BE2C (cell line): Measurements from ENCODE around the gene IGFBP5. TPM values are rescaled to one million over a fixed set of nuclear protein-coding genes. Genes with fewer than 3 reads are reported as not detected.

Experiments used
- DNase-seq: peaks from one replicate; pipeline ENCODE4 v3.0.0-alpha.2; 2020
- H3K27me3 ChIP-seq: fragments of 250-450 bp; sonication (Bioruptor Pico); 2 replicates; pipeline ENCODE4 v1.5.1; 2020; ENCODE audit warnings: mild to moderate bottlenecking
- H3K36me3 ChIP-seq: fragments of 250-450 bp; sonication (Bioruptor Pico); 2 replicates; pipeline ENCODE4 v1.5.1; 2020; ENCODE audit warnings: mild to moderate bottlenecking
- H3K4me1 ChIP-seq: fragments of 250-450 bp; sonication (Bioruptor Pico); 2 replicates; pipeline ENCODE4 v1.5.1; 2020
- H3K4me3 ChIP-seq: 2 replicates; pipeline ENCODE4 v1.5.1; 2011; ENCODE audit warnings: low read depth, low read length
- H3K9me3 ChIP-seq: fragments of 250-450 bp; sonication (Bioruptor Pico); 2 replicates; pipeline ENCODE4 v1.5.1; 2020
- CTCF ChIP-seq: IDR thresholded peaks from 2 replicates; pipeline ENCODE4 v1.5.1; 2012; ENCODE audit warnings: mild to moderate bottlenecking, low read depth, low read length
- polyA plus RNA-seq: library from polyadenylated mRNA; unstranded; fragments of >200 nt; gene quantifications from one replicate; pipeline ENCODE4 v1.2.1, GENCODE V29; 2012; ENCODE audit warnings: low read depth, missing spikeins; ENCODE audit not compliant: insufficient read length, insufficient read depth

Gene IGFBP5
- 34.8 TPM for polyA plus RNA-seq

- DNase-seq = peak; percentile 86
- TF ChIP-seq CTCF = peak; percentile 16; the same call in 1 of the 2 replicates
- Histone ChIP-seq H3K4me1 (peaks cover 47% of the 10 kb centered on the region), H3K9me3 (no peaks in the 10 kb centered on the region), H3K27me3 (no peaks in the 10 kb centered on the region), H3K36me3 (no peaks in the 10 kb centered on the region), H3K4me3 (peak within 1 kb of the TSS; percentile 71)
These were observed at the start of gene IGFBP5 for GRCh38 chr2:216695401-216695821. Gene IGFBP5, minus strand, starts transcription at chr2:216695549. Its CDS starts 774 bp downstream, at chr2:216694775.

GRCh38 chr2:216743781-216744180, 48.4 kb upstream of the IGFBP5 start:
- Histone ChIP-seq H3K4me3 (no peak overlapping the region), H3K27me3 (no peaks in the 10 kb centered on the region)

GRCh38 chr2:216742411-216742810, 47.1 kb upstream of the IGFBP5 start:
- no peak for TF ChIP-seq CTCF
- Histone ChIP-seq H3K4me1 (peaks cover 13% of the 10 kb centered on the region), H3K4me3 (no peak overlapping the region), H3K27me3 (no peaks in the 10 kb centered on the region), H3K36me3 (no peaks in the 10 kb centered on the region), H3K9me3 (no peaks in the 10 kb centered on the region)
- no peak for DNase-seq

More at GRCh38 chr2:216743781-216744180, 48.4 kb upstream of the IGFBP5 start:
- no peaks in the 10 kb centered on the region for H3K36me3 ChIP-seq
- no peaks in the 10 kb centered on the region for H3K9me3 ChIP-seq
- TF ChIP-seq CTCF = no peak
- DNase-seq = no peak
- H3K4me1 ChIP-seq = peaks cover 2% of the 10 kb centered on the region; the same call in 1 of the 2 replicates

GRCh38 chr2:216741223-216741593, 45.9 kb upstream of the IGFBP5 start:
- Histone ChIP-seq H3K4me3 (no peak overlapping the region), H3K27me3 (no peaks in the 10 kb centered on the region), H3K4me1 (peaks cover 13% of the 10 kb centered on the region), H3K36me3 (no peaks in the 10 kb centered on the region), H3K9me3 (no peaks in the 10 kb centered on the region)
- TF ChIP-seq CTCF = no peak
- DNase-seq = no peak

- DNase-seq = no peak
- H3K27me3 ChIP-seq = no peaks in the 10 kb centered on the region
- H3K4me1 ChIP-seq = peaks cover 18% of the 10 kb centered on the region
- H3K4me3 ChIP-seq = no peak overlapping the region
- H3K9me3 ChIP-seq = no peaks in the 10 kb centered on the region
- no peak for TF ChIP-seq CTCF
- H3K36me3 ChIP-seq = no peaks in the 10 kb centered on the region
These were observed 45.3 kb upstream of the IGFBP5 start for GRCh38 chr2:216740557-216741222.

- Histone ChIP-seq H3K9me3 (no peaks in the 10 kb centered on the region), H3K27me3 (no peaks in the 10 kb centered on the region), H3K4me3 (no peak overlapping the region), H3K36me3 (no peaks in the 10 kb centered on the region), H3K4me1 (peaks cover 26% of the 10 kb centered on the region)
- no peak for TF ChIP-seq CTCF
- DNase-seq = no peak
These were observed 43.7 kb upstream of the IGFBP5 start for GRCh38 chr2:216739035-216739434.
